Caco-2 (cell line): Measurements from ENCODE around the gene PRDM5. TPM values are rescaled to one million over a fixed set of nuclear protein-coding genes. Genes with fewer than 3 reads are reported as not detected.
A peak's percentile ranks its signal among the peaks of the same experiment; 100 is the strongest.

ENCODE experiments used
- BruUV-seq: library from RNA; stranded (reverse); fragments of 400-500 nt; replicated peaks from 2 replicates; lab custom pipeline; 2021; lab: Mats Ljungman, UMichigan
- CTCF ChIA-PET: fragments of 300-600 bp; sonication (Branson Sonifier 250); formaldehyde crosslinking; loops from one replicate; lab custom pipeline; 2022; ENCODE audit warnings: antibody characterized with exemption; lab: Charles Lee
- POLR2A ChIA-PET: fragments of 300-600 bp; sonication (Branson Sonifier 250); formaldehyde crosslinking; loops from one replicate; lab custom pipeline; 2022; ENCODE audit warnings: antibody characterized with exemption; lab: Charles Lee
- DNase-seq, 2 experiments: peaks; one replicate each; pipeline versions ENCODE4 v3.0.0 to v3.0.0-alpha.2; 2020 to 2022
- H3K27me3 ChIP-seq: replicated peaks from 2 replicates; pipeline ENCODE4 v1.6.0; 2011; ENCODE audit warnings: low read length; ENCODE audit not compliant: control insufficient read depth, insufficient read depth
- H3K36me3 ChIP-seq: 2 replicates; pipeline ENCODE4 v1.5.1; 2011; ENCODE audit warnings: low read length; ENCODE audit not compliant: control insufficient read depth, insufficient read depth
- H3K4me1 ChIP-seq: fragments of 250-450 bp; sonication (Bioruptor Pico); 2 replicates; pipeline ENCODE4 v1.5.1; 2020; ENCODE audit warnings: mild to moderate bottlenecking
- H3K4me3 ChIP-seq: 2 replicates; pipeline ENCODE4 v1.5.1; 2011; ENCODE audit warnings: low read depth, mild to moderate bottlenecking, control low read depth, low read length
- H3K9me3 ChIP-seq: fragments of 250-450 bp; sonication (Bioruptor Pico); 2 replicates; pipeline ENCODE4 v1.5.1; 2020; ENCODE audit warnings: mild to moderate bottlenecking, moderate library complexity
- H3K27ac Mint-ChIP-seq: one replicate; pipeline ENCODE4 v1.8.0; 2022; ENCODE audit warnings: mixed read lengths; ENCODE audit not compliant: unreplicated experiment
- H3K27me3 Mint-ChIP-seq: one replicate; pipeline ENCODE4 v1.8.0; 2022; ENCODE audit warnings: mixed read lengths; ENCODE audit not compliant: insufficient read depth, unreplicated experiment
- H3K36me3 Mint-ChIP-seq: one replicate; pipeline ENCODE4 v1.8.0; 2022; ENCODE audit warnings: mild to moderate bottlenecking, mixed read lengths; ENCODE audit not compliant: insufficient read depth, unreplicated experiment
- H3K4me1 Mint-ChIP-seq: one replicate; pipeline ENCODE4 v1.8.0; 2022; ENCODE audit warnings: low read depth, mixed read lengths; ENCODE audit not compliant: unreplicated experiment
- H3K4me3 Mint-ChIP-seq: one replicate; pipeline ENCODE4 v1.8.0; 2022; ENCODE audit warnings: mild to moderate bottlenecking, moderate library complexity, mixed read lengths; ENCODE audit not compliant: unreplicated experiment
- H3K9me3 Mint-ChIP-seq: one replicate; pipeline ENCODE4 v1.8.0; 2022; ENCODE audit warnings: mixed read lengths; ENCODE audit not compliant: unreplicated experiment
- intact Hi-C: fragments of 100-400 bp; cut with micrococcal nuclease; formaldehyde crosslinking; loops from one replicate; pipeline ENCODE4 v1.10.0; 2022; ENCODE audit not compliant: unreplicated experiment
- total RNA-seq: library from RNA; stranded (reverse); gene quantifications from 2 replicates; pipeline ENCODE4 v1.2.3, GENCODE V29; 2022
- TF ChIP-seq, protein P1 (sequence below), 2 experiments: fragments of 200-600 bp in 1 of 2; IDR thresholded peaks; 1 replicate in 1 of 2; 2 replicates in 1 of 2; pipeline versions ENCODE4 v1.5.1 to v1.8.0; 2011 to 2022; ENCODE audit warnings: antibody characterized with exemption in 1 of 2, control low read depth in 1 of 2, inconsistent platforms in 1 of 2, low read depth in 1 of 2, low read length in 1 of 2, mild to moderate bottlenecking in 1 of 2, moderate library complexity in 1 of 2; ENCODE audit not compliant: insufficient read depth in 1 of 2, severe bottlenecking in 1 of 2, unreplicated experiment in 1 of 2

The PRDM5 gene
- total RNA-seq, 1 experiment from 2014 or later = 14.3 TPM

DNA sequence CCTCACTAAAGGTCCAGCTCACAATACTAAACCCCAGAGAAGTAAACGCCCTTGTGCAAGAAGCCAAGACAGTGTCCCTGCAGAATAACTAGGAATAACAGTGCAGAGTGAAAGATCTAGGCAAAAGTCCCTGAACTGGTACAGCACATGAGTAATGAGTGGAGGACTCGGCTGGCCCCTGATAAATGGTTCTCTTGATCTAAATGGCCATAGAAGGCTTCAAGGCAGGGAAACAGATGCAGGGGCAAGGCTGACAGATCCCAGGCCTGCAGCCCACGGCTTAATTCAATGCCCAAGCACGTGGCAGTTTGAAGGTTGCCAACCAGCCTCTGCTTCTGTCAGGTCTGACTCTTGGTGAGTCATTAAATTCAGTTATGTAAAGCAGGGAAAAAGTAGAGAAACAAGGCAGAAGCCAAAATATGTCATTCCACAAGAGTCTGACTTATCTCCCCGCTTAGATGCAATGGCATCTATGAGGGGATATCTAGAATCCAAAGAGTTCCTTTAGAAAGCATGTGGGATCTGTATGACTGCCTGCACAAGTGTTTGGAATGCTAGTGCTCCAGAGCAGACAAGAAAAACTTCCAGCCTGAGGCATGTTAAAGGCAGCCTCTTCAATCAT, 121.3 kb downstream of the PRDM5 start:
- H3K36me3 ChIP-seq = no peaks in the 10 kb centered on the region
- BruUV-seq = no TSS peak
- ChIA-PET POLR2A (no interaction called here), CTCF (no interaction called here)
- no peaks in the 10 kb centered on the region for H3K4me1 ChIP-seq
- intact Hi-C loops = loop anchor here (2.0 kb wide), 1 partner anchor 24 kb away; no protein-coding TSS in a partner anchor
- no peaks in the 10 kb centered on the region for H3K27me3 ChIP-seq
- DNase-seq = peak in 1 of 2 experiments; percentile 11
- H3K4me3 Mint-ChIP-seq = no peak overlapping the region
- H3K27ac Mint-ChIP-seq = no peak overlapping the region
- no peak overlapping the region for H3K4me3 ChIP-seq
- H3K36me3 Mint-ChIP-seq = no peaks in the 10 kb centered on the region
- TF ChIP-seq, protein P1, sequence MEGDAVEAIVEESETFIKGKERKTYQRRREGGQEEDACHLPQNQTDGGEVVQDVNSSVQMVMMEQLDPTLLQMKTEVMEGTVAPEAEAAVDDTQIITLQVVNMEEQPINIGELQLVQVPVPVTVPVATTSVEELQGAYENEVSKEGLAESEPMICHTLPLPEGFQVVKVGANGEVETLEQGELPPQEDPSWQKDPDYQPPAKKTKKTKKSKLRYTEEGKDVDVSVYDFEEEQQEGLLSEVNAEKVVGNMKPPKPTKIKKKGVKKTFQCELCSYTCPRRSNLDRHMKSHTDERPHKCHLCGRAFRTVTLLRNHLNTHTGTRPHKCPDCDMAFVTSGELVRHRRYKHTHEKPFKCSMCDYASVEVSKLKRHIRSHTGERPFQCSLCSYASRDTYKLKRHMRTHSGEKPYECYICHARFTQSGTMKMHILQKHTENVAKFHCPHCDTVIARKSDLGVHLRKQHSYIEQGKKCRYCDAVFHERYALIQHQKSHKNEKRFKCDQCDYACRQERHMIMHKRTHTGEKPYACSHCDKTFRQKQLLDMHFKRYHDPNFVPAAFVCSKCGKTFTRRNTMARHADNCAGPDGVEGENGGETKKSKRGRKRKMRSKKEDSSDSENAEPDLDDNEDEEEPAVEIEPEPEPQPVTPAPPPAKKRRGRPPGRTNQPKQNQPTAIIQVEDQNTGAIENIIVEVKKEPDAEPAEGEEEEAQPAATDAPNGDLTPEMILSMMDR (IDR thresholded peaks at IDR 0.05; ENCODE audit: insufficient read depth in 1 of 2, low read depth in 1 of 2, low read length in 1 of 2, severe bottlenecking in 1 of 2, unreplicated experiment in 1 of 2) = no peak
- H3K4me1 Mint-ChIP-seq = no peaks in the 10 kb centered on the region
- no peaks in the 10 kb centered on the region for H3K27me3 Mint-ChIP-seq
- H3K9me3 Mint-ChIP-seq = no peaks in the 10 kb centered on the region
- no peaks in the 10 kb centered on the region for H3K9me3 ChIP-seq

GRCh38 chr4:120798570-120798969, 124.0 kb downstream of the PRDM5 start:
- TF ChIP-seq, protein P1 (IDR thresholded peaks at IDR 0.05; ENCODE audit: insufficient read depth in 1 of 2, low read depth in 1 of 2, low read length in 1 of 2, severe bottlenecking in 1 of 2, unreplicated experiment in 1 of 2) = no peak
- Mint-ChIP-seq H3K27me3 (no peaks in the 10 kb centered on the region), H3K9me3 (no peaks in the 10 kb centered on the region), H3K36me3 (no peaks in the 10 kb centered on the region), H3K4me3 (no peak overlapping the region), H3K4me1 (no peaks in the 10 kb centered on the region), H3K27ac (no peak overlapping the region)
- Histone ChIP-seq H3K27me3 (no peaks in the 10 kb centered on the region), H3K4me1 (no peaks in the 10 kb centered on the region), H3K9me3 (no peaks in the 10 kb centered on the region), H3K36me3 (no peaks in the 10 kb centered on the region), H3K4me3 (no peak overlapping the region)
- DNase-seq = no peak
- intact Hi-C loops = no loop called here
- CTCF ChIA-PET = no interaction called here
- POLR2A ChIA-PET = no interaction called here
- BruUV-seq = no TSS peak

GRCh38 chr4:120796271-120796670, 126.3 kb downstream of the PRDM5 start:
- Mint-ChIP-seq H3K9me3 (no peaks in the 10 kb centered on the region), H3K36me3 (no peaks in the 10 kb centered on the region), H3K4me1 (no peaks in the 10 kb centered on the region), H3K27ac (no peak overlapping the region), H3K4me3 (no peak overlapping the region), H3K27me3 (no peaks in the 10 kb centered on the region)
- TF ChIP-seq, protein P1 (IDR thresholded peaks at IDR 0.05; ENCODE audit: insufficient read depth in 1 of 2, low read depth in 1 of 2, low read length in 1 of 2, severe bottlenecking in 1 of 2, unreplicated experiment in 1 of 2) = no peak
- intact Hi-C loops = no loop called here
- H3K4me1 ChIP-seq = no peaks in the 10 kb centered on the region
- POLR2A ChIA-PET = no interaction called here
- CTCF ChIA-PET = no interaction called here
- H3K4me3 ChIP-seq = no peak overlapping the region
- no TSS peak for BruUV-seq
- H3K27me3 ChIP-seq = no peaks in the 10 kb centered on the region
- no peaks in the 10 kb centered on the region for H3K36me3 ChIP-seq
- no peak for DNase-seq
- no peaks in the 10 kb centered on the region for H3K9me3 ChIP-seq
